GM23248 (cell line): Measurements from ENCODE around the gene ATP5PB.

Experiments
- EZH2 ChIP-seq: fragments of 200-600 bp; sonication (generic); IDR thresholded peaks from 2 replicates; pipeline ENCODE4 v1.6.1; 2018; ENCODE audit warnings: antibody characterized with exemption, mild to moderate bottlenecking; ENCODE audit not compliant: insufficient read depth, poor library complexity, severe bottlenecking
- EZH2phosphoT487 ChIP-seq: fragments of 200-600 bp; sonication (generic); IDR thresholded peaks from 2 replicates; pipeline ENCODE4 v1.6.1; 2018; ENCODE audit warnings: antibody characterized with exemption, moderate library complexity, mild to moderate bottlenecking, low read depth; ENCODE audit not compliant: insufficient read depth

GRCh38 chr1:111462370-111463028 is 13.2 kb downstream of the ATP5PB start:
- TF ChIP-seq EZH2 (no peak), EZH2phosphoT487 (no peak)
